GM12875 (cell line): ENCODE measurements around the gene LEMD1.

Source experiments
- H3K4me3 ChIP-seq: one replicate; pipeline ENCODE4 v1.5.1; 2011; ENCODE audit warnings: low read depth, low read length, control low read depth
- CTCF ChIP-seq: IDR thresholded peaks from 2 replicates; pipeline ENCODE4 v1.5.1; 2011; ENCODE audit warnings: low read depth, mild to moderate bottlenecking, control low read depth, inconsistent platforms, low read length, moderate library complexity, borderline replicate concordance; ENCODE audit not compliant: insufficient read depth

Gene LEMD1

GRCh38 chr1:205456383-205456867 lies 34.6 kb upstream of the LEMD1 start:
- H3K4me3 ChIP-seq = no peak overlapping the region

GRCh38 chr1:205455581-205456382 lies 33.9 kb upstream of the LEMD1 start, which contains the start of gene BLACAT1:
BLACAT1 (minus strand) TSS chr1:205456045.
- H3K4me3 ChIP-seq = no peak within 1 kb of the TSS
- no peak for TF ChIP-seq CTCF

More at GRCh38 chr1:205456383-205456867, 34.6 kb upstream of the LEMD1 start:
- no peak for TF ChIP-seq CTCF

- no peak for TF ChIP-seq CTCF
- no peak overlapping the region for H3K4me3 ChIP-seq
Observed at GRCh38 chr1:205454903-205455335, 33.1 kb upstream of the LEMD1 start.

GRCh38 chr1:205453466-205453865 lies 31.6 kb upstream of the LEMD1 start:
- TF ChIP-seq CTCF = no peak
- H3K4me3 ChIP-seq = no peak overlapping the region

GRCh38 chr1:205452933-205453332 lies 31.1 kb upstream of the LEMD1 start:
- H3K4me3 ChIP-seq = no peak overlapping the region
- no peak for TF ChIP-seq CTCF

GRCh38 chr1:205452364-205452763 lies 30.5 kb upstream of the LEMD1 start:
- TF ChIP-seq CTCF = no peak
- H3K4me3 ChIP-seq = no peak overlapping the region

DNA sequence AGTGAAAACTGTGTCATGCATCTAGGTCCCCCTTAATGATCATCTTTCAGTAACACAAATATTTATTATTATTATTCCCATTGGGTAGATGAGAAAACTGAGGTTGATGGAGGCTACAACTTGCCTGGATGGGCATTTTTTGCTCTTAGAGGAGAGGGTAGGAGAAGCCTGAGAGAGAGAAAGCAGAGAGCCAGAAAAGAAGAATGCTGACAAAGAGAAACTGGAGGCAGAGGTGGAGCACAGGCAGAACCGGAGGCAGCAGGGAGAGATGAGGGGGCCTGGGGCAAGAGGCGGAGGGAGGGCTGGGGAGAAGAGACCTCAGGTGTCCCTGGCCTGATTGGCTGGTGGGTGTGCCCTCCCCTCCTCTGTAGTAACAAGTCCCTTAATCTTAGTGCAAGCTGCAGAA lies 29.9 kb upstream of the LEMD1 start:
- TF ChIP-seq CTCF = no peak

More for the DNA sequence above, 29.9 kb upstream of the LEMD1 start:
- no peak overlapping the region for H3K4me3 ChIP-seq
